Kidney (tissue), 14 donors: Measurements from ENCODE around the gene IL17C. TPM values are rescaled to one million over a fixed set of nuclear protein-coding genes. Genes with fewer than 3 reads are reported as not detected.

Experiments used
- DNase-seq, 5 donors: peaks; one replicate each; pipeline ENCODE4 v3.0.0-alpha.2; 2013 to 2020
- FAIRE-seq: peaks from 2 replicates; lab custom pipeline; 2012; peaks lifted over from hg19 to GRCh38; lab: Jason Lieb, UNC
- H3K27ac ChIP-seq, 2 donors: one replicate each; pipeline ENCODE4 v1.7.0; 2013; ENCODE audit warnings: low read depth in 2 of 2, low read length in 2 of 2, inconsistent platforms in 1 of 2
- H3K27me3 ChIP-seq: one replicate; pipeline ENCODE4 v1.7.1; 2013; ENCODE audit warnings: low read length, inconsistent platforms; ENCODE audit not compliant: control insufficient read depth, insufficient read depth
- H3K36me3 ChIP-seq, 3 donors: one replicate each; pipeline versions ENCODE4 v1.7.0 to v1.7.1; 2013; ENCODE audit warnings: low read length in 3 of 3, control low read depth in 1 of 3, inconsistent platforms in 1 of 3; ENCODE audit not compliant: insufficient read depth in 3 of 3, control insufficient read depth in 2 of 3
- H3K4me1 ChIP-seq, 3 donors: one replicate each; pipeline versions ENCODE4 v1.7.0 to v1.7.1; 2013; ENCODE audit warnings: low read length in 3 of 3, inconsistent platforms in 1 of 3, low read depth in 1 of 3; ENCODE audit not compliant: control insufficient read depth in 2 of 3, insufficient read depth in 2 of 3
- H3K4me3 ChIP-seq, 3 donors: one replicate each; pipeline versions ENCODE4 v1.7.0 to v1.8.1; 2013; ENCODE audit warnings: low read length in 3 of 3, control low read depth in 1 of 3, inconsistent platforms in 1 of 3
- H3K9ac ChIP-seq, 3 donors: one replicate each; pipeline versions ENCODE4 v1.7.0 to v1.7.1; 2013; ENCODE audit warnings: low read length in 3 of 3, control low read depth in 1 of 3, inconsistent platforms in 1 of 3
- H3K9me3 ChIP-seq, 3 donors: one replicate each; pipeline versions ENCODE4 v1.7.0 to v1.7.1; 2013; ENCODE audit warnings: low read length in 3 of 3, control low read depth in 1 of 3, inconsistent platforms in 1 of 3; ENCODE audit not compliant: control insufficient read depth in 2 of 3, insufficient read depth in 1 of 3
- CTCF ChIP-seq: IDR thresholded peaks from 3 replicates; pipeline ENCODE4 v1.5.1; 2012; ENCODE audit warnings: mild to moderate bottlenecking, moderate library complexity, borderline replicate concordance; ENCODE audit not compliant: insufficient read depth; ENCODE audit errors: extremely low read depth
- intact Hi-C: fragments of 100-400 bp; cut with DNase I; formaldehyde crosslinking; loops from one replicate; pipeline ENCODE4 v1.11.1; 2022
- polyA plus RNA-seq: library from polyadenylated mRNA; stranded (reverse); fragments of 350-450 nt; fragmentation: Illumina TruSeq; extraction: RNeasy Lipid Tissue Mini Kit (QIAGEN cat#74804); gene quantifications from one replicate; pipeline ENCODE4 v1.2.3, GENCODE V29; 2014; ENCODE audit warnings: low read depth, low replicate concordance; ENCODE audit not compliant: insufficient read depth
- total RNA-seq: library from RNA; stranded (reverse); fragmentation: NEBNext Ultra II Directional; extraction: Animal tissue kit (Norgen Biotek cat#: 25700); gene quantifications from one replicate; pipeline ENCODE4 v1.2.1, GENCODE V29; 2021
- donor health status: control.
- donor health status: control.
- donor health status: control.
- donor health status: control.
- donor health status: control.
- donor health status: DM: yes; HTN: yes; CAD: no.
- donor health status: Normal renal cell carcinoma (clear cell type).

IL17C gene
- total and polyA plus RNA-seq, 2 donors from 2014 or later = not detected

- no peaks in the 10 kb centered on the region for H3K9me3 ChIP-seq
- peaks cover 0 to 3% (median 0%) of the 10 kb centered on the region in 3 donors for H3K4me1 ChIP-seq
- no peak for FAIRE-seq
- no peaks in the 10 kb centered on the region for H3K27me3 ChIP-seq
- no peak overlapping the region for H3K4me3 ChIP-seq
- peaks cover 2 to 20% (median 15%) of the 10 kb centered on the region in 3 donors for H3K36me3 ChIP-seq
- intact Hi-C loops = no loop called here
- no peak overlapping the region for H3K27ac ChIP-seq
- DNase-seq = no peak
- no peak for TF ChIP-seq CTCF
- H3K9ac ChIP-seq = no peak overlapping the region
Observed at GRCh38 chr16:88595101-88595500, 43.3 kb upstream of the IL17C start.

- DNase-seq (no peak), FAIRE-seq (no peak)
- no peak overlapping the region for H3K4me3 ChIP-seq
- H3K36me3 ChIP-seq = peaks cover 0 to 20% (median 15%) of the 10 kb centered on the region in 3 donors
- H3K27me3 ChIP-seq = no peaks in the 10 kb centered on the region
- no peaks in the 10 kb centered on the region for H3K9me3 ChIP-seq
- H3K27ac ChIP-seq = no peak overlapping the region
- H3K9ac ChIP-seq = no peak overlapping the region
- intact Hi-C loops = no loop called here
- H3K4me1 ChIP-seq = peaks cover 0 to 3% (median 0%) of the 10 kb centered on the region in 3 donors
- no peak for TF ChIP-seq CTCF
Observed at GRCh38 chr16:88595921-88596320, 42.5 kb upstream of the IL17C start.

- H3K36me3 ChIP-seq = peaks cover 3 to 20% (median 18%) of the 10 kb centered on the region in 3 donors
- no peak for DNase-seq
- H3K27ac ChIP-seq = no peak overlapping the region
Observed at GRCh38 chr16:88596483-88596882, 41.9 kb upstream of the IL17C start.

More at GRCh38 chr16:88596483-88596882, 41.9 kb upstream of the IL17C start:
- Histone ChIP-seq H3K4me3 (no peak overlapping the region), H3K4me1 (peaks cover 0 to 3% (median 0%) of the 10 kb centered on the region in 3 donors), H3K9ac (no peak overlapping the region), H3K27me3 (no peaks in the 10 kb centered on the region), H3K9me3 (no peaks in the 10 kb centered on the region)
- FAIRE-seq = no peak
- intact Hi-C loops = no loop called here
- TF ChIP-seq CTCF = no peak
